ENCODE measurements around the gene FAT4.

DNA sequence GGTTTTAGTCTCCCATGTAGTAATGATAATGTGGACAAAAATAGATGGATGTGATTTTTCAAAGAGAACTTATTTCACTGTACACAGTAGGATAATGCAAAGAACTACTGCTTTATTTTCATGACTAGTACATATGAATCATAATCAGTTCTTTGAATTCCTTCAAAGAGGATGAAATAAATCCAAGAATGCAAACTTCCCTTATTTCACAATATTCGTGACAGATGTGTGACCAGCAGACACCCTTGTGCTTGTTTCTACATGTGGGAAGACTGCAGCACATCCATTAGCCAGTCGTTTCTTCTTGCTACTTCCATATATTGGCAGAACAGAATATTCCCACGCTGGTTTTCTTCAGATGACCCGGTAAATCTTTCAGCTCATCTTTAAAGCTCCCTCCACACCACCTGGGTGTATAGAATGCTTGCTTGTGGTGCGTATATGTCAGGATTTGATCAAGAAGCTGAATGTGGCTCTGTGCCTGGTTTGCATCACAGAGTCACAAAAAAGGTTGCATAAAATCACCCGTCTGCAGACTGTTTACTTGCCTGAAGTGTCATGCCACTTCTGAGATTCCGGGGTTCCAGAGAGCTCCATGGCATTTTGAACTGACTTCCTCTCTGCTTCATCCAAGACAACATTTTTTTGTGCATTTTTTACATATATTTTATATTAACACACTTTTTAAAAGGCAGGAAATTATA lies 47.7 kb upstream of the FAT4 start:
- TF ChIP-seq EP300 (IDR thresholded peaks at IDR 0.05), result no peak
- no peak for TF ChIP-seq POLR2A (IDR thresholded peaks at IDR 0.05)
